HFF-Myc (cell line): ENCODE results near the gene PGLYRP2.

Source experiments
- DNase-seq: peaks from one replicate; pipeline ENCODE4 v3.0.0-alpha.2; 2011; ENCODE audit warnings: low read depth; ENCODE audit errors: extremely low read depth
- H3K4me3 ChIP-seq: replicated peaks from 2 replicates; pipeline ENCODE4 v1.5.1; 2011; ENCODE audit warnings: low read depth, mild to moderate bottlenecking, control low read depth, low read length
- TF ChIP-seq, protein P1 (sequence below): IDR thresholded peaks from 2 replicates; pipeline ENCODE4 v1.5.1; 2012; ENCODE audit warnings: mild to moderate bottlenecking, low read depth, low read length, control low read depth; ENCODE audit errors: missing control alignments

PGLYRP2 gene

DNA sequence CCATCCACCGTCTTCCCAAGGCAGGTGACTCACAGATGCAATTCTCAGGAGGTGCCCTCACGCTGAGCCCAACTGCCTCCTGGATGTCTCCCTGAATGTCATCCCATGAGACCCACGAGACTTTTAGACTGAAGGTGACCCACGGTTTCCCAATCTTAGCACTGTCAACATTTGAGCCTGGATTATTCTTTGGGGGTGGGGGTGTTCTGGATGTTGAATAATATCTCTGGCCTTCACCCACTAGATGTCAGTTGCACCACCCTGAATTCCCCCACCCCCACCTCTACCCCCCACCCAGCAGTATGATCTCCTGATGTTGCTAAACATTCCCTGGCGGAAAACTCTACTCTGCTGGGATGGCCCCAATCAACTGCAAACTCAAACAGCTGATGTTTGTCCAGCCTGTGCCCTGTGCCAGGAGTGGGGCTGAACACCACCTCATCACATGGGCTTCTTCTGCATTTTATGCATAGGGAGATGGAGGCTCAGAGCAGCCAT lies 26.8 kb upstream of the PGLYRP2 start:
- DNase-seq, result no peak
- TF ChIP-seq, protein P1, sequence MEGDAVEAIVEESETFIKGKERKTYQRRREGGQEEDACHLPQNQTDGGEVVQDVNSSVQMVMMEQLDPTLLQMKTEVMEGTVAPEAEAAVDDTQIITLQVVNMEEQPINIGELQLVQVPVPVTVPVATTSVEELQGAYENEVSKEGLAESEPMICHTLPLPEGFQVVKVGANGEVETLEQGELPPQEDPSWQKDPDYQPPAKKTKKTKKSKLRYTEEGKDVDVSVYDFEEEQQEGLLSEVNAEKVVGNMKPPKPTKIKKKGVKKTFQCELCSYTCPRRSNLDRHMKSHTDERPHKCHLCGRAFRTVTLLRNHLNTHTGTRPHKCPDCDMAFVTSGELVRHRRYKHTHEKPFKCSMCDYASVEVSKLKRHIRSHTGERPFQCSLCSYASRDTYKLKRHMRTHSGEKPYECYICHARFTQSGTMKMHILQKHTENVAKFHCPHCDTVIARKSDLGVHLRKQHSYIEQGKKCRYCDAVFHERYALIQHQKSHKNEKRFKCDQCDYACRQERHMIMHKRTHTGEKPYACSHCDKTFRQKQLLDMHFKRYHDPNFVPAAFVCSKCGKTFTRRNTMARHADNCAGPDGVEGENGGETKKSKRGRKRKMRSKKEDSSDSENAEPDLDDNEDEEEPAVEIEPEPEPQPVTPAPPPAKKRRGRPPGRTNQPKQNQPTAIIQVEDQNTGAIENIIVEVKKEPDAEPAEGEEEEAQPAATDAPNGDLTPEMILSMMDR, result no peak

DNA sequence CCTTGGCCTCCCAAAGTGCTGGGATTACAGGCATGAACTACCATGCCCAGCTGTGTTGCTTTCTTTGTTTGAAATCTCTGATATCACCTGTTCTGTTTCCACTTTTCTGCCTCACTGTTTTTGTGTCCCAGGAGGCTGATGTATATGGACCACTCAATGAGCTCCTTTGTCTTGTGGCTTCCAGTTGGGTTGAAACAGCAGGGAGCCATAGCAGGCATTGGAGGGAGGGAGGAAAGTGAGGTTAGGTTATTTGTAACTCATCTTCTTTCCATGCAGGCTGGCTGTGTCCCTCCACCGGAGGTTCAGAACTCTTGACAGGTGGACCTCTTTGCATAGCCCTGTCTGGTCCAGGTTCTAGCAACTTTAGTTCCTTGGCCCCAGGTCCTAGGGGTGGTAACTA lies 23.0 kb upstream of the PGLYRP2 start:
- H3K4me3 ChIP-seq, result no peak overlapping the region
- no peak for DNase-seq
- TF ChIP-seq, protein P1, result no peak

More for the DNA sequence above, 26.8 kb upstream of the PGLYRP2 start:
- H3K4me3 ChIP-seq, result no peak overlapping the region

DNA sequence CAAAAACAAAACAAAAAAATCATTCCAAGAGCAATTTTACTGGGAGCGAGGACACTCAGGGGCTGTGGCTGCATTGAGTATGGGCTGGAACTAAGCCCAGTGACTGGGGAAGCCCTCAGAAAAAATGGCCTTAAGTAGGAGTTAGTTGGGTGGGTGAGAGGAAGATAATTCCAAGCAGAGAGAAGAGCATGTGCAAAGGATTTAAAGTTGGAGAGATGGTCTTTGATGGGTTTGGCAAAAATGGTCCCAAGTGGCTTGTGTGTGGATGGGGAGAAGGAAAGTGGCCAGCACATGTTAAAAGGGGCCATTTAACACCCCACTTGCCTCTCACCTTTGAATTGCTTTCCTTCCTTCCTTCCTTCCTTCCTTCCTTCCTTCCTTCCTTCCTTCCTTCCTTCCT lies 22.3 kb upstream of the PGLYRP2 start:
- no peak overlapping the region for H3K4me3 ChIP-seq
- TF ChIP-seq, protein P1, result no peak
- DNase-seq, result no peak

DNA sequence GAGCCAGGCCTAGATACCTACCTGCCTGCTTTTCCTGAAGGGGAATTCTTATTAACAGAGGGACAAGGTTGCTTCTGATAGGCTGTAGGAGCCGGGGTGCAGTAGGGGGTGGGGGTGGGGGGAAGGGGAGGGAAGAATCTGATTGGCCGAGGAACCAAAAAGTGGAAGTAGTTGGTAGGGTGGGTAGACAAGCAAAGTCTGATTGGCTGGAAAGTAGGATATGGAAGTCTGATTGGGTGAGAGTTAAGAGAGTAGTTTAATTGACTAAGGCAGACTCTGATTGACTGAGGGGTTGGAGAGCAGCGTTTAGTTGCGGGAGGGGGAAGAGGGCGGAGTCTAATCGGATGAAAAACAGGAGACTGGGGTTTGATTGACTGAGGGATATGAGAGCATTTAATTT lies 19.6 kb upstream of the PGLYRP2 start:
- no peak for DNase-seq
- TF ChIP-seq, protein P1, result no peak

DNA sequence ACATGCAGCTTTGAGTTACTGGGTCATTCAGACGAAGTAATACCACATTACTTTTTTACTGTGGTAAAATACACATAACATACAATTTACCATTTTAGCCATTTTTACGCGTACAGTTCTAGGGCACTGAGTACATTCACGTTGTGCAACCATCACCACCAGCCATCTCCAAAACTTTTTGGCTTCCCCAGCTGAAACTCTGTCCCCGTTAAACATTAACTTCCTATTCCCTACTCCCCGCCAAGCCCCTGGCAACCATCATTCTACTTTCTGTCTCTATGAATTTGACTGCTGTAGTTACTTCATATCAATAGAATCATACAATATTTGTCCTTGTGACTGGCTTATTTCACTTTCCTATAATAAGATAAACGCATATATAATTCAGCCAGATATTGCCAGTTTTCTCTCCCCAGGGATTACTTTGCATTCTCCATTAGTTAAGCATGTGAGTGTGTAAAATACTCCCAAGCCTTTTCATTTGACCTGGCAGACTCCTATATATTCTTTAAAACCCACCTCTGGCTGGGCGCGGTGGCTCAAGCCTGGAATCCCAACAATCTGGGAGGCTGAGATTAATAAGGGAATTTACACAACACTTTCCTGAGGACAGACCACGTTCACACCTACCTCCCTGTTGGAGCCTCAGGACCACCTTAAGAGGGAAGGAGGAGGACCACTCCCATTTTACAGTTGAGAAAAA lies 19.0 kb upstream of the PGLYRP2 start:
- TF ChIP-seq, protein P1, result no peak
- DNase-seq, result no peak
- H3K4me3 ChIP-seq, result no peak overlapping the region

More for the DNA sequence above, 19.6 kb upstream of the PGLYRP2 start:
- H3K4me3 ChIP-seq, result no peak overlapping the region

DNA sequence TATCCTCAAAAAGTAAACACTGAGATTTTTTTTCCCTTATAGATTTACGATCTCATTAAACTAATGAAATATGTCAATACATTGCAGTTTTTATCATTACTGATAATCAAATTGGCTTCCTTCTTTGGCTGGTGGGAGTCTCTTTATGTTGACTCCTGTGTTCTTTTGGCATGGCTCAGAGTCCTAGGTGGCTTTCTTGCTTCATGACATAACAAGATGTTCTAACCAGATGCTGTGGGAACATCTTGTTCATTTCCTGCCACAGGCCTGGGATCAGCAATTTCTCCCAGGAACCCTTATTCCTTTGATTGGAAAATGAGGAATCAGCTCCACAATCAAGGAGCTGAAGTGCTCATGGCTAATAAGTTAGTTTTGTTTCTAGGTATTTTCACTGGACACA lies 15.8 kb upstream of the PGLYRP2 start:
- DNase-seq, result no peak
- no peak overlapping the region for H3K4me3 ChIP-seq
- TF ChIP-seq, protein P1, result no peak
